Measurements from ENCODE around the gene GRIA1. TPM values are rescaled to one million over a fixed set of nuclear protein-coding genes. Genes with fewer than 3 reads are reported as not detected.

GRIA1 gene
- total and polyA plus RNA-seq, 2 donors (not counting 1 experiment from before 2014, with no cell fraction given) = not detected

DNA sequence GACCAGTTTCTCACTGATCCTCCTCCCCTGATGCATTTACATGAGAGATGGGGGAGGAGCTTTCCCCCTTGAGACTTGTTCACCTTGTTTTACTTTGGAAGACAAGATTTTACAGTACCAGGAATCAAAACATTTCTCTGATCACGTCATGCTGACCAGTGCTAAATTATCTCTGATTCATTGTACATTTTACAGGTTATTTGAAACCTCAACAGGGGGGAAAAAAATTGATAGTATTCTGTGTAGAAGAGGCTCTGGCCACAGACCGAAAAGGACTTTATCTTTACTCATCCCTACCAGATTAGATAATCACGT, 133.9 kb downstream of the GRIA1 start:
- H3K4me1 ChIP-seq (ENCODE audit: control insufficient read depth in 2 of 2, insufficient read depth in 2 of 2, low read length in 2 of 2) = no peaks in the 10 kb centered on the region
- H3K4me3 ChIP-seq (ENCODE audit: control extremely low read depth in 1 of 5, extremely low read depth in 1 of 5, insufficient read depth in 1 of 5, low read depth in 2 of 5, low read length in 4 of 5) = no peak overlapping the region
- H3K9ac ChIP-seq (ENCODE audit: low read length) = no peak overlapping the region
- ATAC-seq (ENCODE audit: low read depth) (no peak), DNase-seq (no peak)
- no peaks in the 10 kb centered on the region for H3K36me3 ChIP-seq (replicated peaks in 1 of 2; ENCODE audit: control extremely low read depth in 1 of 2, control insufficient read depth in 1 of 2, extremely low read depth in 1 of 2, insufficient read depth in 2 of 2, low read length in 1 of 2)
- H3K4me2 ChIP-seq (replicated peaks; ENCODE audit: low read depth, low read length, poor library complexity, severe bottlenecking) = no peak overlapping the region
- H3K9me3 ChIP-seq (ENCODE audit: control extremely low read depth in 1 of 3, control insufficient read depth in 2 of 3, insufficient read depth in 1 of 3, low read length in 2 of 3) = no peaks in the 10 kb centered on the region
- no peaks in the 10 kb centered on the region for H4K20me1 ChIP-seq (ENCODE audit: control insufficient read depth, insufficient read depth, low read length, poor library complexity, severe bottlenecking)
- ChIA-PET CTCF (no interaction called here), POLR2A (no interaction called here)
- no peak overlapping the region for H3K27ac ChIP-seq (ENCODE audit: low read length in 2 of 2)
- WGBS (ENCODE audit: insufficient coverage) = no CpG with 5 or more reads among the region's 3 CpGs
- no peaks in the 10 kb centered on the region for H3K27me3 ChIP-seq (replicated peaks in 1 of 4; ENCODE audit: control extremely low read depth in 1 of 4, control insufficient read depth in 3 of 4, insufficient read depth in 4 of 4, low read length in 3 of 4)
- H3K27me3 Mint-ChIP-seq = no peaks in the 10 kb centered on the region
- H3K4me3 Mint-ChIP-seq = no peak overlapping the region
- H3K4me1 Mint-ChIP-seq = no peaks in the 10 kb centered on the region
- no peaks in the 10 kb centered on the region for H3K79me2 ChIP-seq (ENCODE audit: control insufficient read depth, insufficient read depth, low read length)
- H3K9me3 Mint-ChIP-seq (ENCODE audit: insufficient read depth) = no peaks in the 10 kb centered on the region
- no peak overlapping the region for H2AFZ ChIP-seq (ENCODE audit: insufficient read depth, low read depth, low read length, poor library complexity, severe bottlenecking)
- intact Hi-C loops (cut with micrococcal nuclease) = no loop called here
- TF ChIP-seq EZH2 (IDR thresholded peaks at IDR 0.05; ENCODE audit: borderline replicate concordance, insufficient read depth, low read depth, low read length, poor library complexity, severe bottlenecking) = no peak
- TF ChIP-seq, protein P1, sequence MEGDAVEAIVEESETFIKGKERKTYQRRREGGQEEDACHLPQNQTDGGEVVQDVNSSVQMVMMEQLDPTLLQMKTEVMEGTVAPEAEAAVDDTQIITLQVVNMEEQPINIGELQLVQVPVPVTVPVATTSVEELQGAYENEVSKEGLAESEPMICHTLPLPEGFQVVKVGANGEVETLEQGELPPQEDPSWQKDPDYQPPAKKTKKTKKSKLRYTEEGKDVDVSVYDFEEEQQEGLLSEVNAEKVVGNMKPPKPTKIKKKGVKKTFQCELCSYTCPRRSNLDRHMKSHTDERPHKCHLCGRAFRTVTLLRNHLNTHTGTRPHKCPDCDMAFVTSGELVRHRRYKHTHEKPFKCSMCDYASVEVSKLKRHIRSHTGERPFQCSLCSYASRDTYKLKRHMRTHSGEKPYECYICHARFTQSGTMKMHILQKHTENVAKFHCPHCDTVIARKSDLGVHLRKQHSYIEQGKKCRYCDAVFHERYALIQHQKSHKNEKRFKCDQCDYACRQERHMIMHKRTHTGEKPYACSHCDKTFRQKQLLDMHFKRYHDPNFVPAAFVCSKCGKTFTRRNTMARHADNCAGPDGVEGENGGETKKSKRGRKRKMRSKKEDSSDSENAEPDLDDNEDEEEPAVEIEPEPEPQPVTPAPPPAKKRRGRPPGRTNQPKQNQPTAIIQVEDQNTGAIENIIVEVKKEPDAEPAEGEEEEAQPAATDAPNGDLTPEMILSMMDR (IDR thresholded peaks at IDR 0.05) = no peak
- no peak overlapping the region for H3K27ac Mint-ChIP-seq

DNA sequence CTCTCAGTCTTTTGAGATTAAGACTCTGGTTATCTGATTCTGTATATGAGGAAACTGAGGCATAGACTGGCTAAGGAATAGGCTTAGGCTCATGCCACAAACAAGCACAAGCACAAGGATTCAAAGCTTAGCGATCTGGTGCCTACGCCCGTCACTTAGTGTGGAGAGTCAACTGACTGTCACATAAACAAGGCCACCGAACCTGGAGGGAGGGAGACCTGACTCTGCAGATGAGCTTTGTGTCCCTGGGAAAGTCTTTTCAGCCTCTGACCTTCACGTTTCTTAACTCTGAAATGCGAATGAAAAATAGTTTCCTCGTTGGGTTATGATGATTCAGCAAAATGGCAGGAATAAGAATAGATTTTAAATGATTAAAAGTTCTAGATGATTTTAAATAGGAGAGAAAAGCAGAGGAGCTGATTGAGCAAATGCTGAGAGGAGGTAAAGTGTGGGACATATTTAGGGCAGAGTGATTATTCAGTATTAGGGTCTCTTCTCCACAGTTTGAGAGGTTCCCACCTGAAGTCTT, 135.4 kb downstream of the GRIA1 start:
- H3K36me3 ChIP-seq (replicated peaks in 1 of 2; ENCODE audit: control extremely low read depth in 1 of 2, control insufficient read depth in 1 of 2, extremely low read depth in 1 of 2, insufficient read depth in 2 of 2, low read length in 1 of 2) = no peaks in the 10 kb centered on the region
- intact Hi-C loops (cut with micrococcal nuclease) = no loop called here
- ChIA-PET POLR2A (no interaction called here), CTCF (no interaction called here)
- H3K9ac ChIP-seq (ENCODE audit: low read length) = no peak overlapping the region
- H2AFZ ChIP-seq (ENCODE audit: insufficient read depth, low read depth, low read length, poor library complexity, severe bottlenecking) = no peak overlapping the region
- 63% methylated on average over 7 of the region's 7 CpGs for WGBS (ENCODE audit: insufficient coverage)
- H3K4me1 ChIP-seq (ENCODE audit: control insufficient read depth in 2 of 2, insufficient read depth in 2 of 2, low read length in 2 of 2) = no peaks in the 10 kb centered on the region
- DNase-seq (no peak), ATAC-seq (ENCODE audit: low read depth) (no peak)
- no peaks in the 10 kb centered on the region for H4K20me1 ChIP-seq (ENCODE audit: control insufficient read depth, insufficient read depth, low read length, poor library complexity, severe bottlenecking)
- no peaks in the 10 kb centered on the region for H3K27me3 Mint-ChIP-seq
- no peaks in the 10 kb centered on the region for H3K27me3 ChIP-seq (replicated peaks in 1 of 4; ENCODE audit: control extremely low read depth in 1 of 4, control insufficient read depth in 3 of 4, insufficient read depth in 4 of 4, low read length in 3 of 4)
- H3K27ac ChIP-seq (ENCODE audit: low read length in 2 of 2) = no peak overlapping the region
- no peak overlapping the region for H3K4me2 ChIP-seq (replicated peaks; ENCODE audit: low read depth, low read length, poor library complexity, severe bottlenecking)
- no peak overlapping the region for H3K4me3 ChIP-seq (ENCODE audit: control extremely low read depth in 1 of 5, extremely low read depth in 1 of 5, insufficient read depth in 1 of 5, low read depth in 2 of 5, low read length in 4 of 5)
- no peaks in the 10 kb centered on the region for H3K9me3 Mint-ChIP-seq (ENCODE audit: insufficient read depth)
- no peak overlapping the region for H3K4me3 Mint-ChIP-seq
- H3K9me3 ChIP-seq (ENCODE audit: control extremely low read depth in 1 of 3, control insufficient read depth in 2 of 3, insufficient read depth in 1 of 3, low read length in 2 of 3) = no peaks in the 10 kb centered on the region
- no peaks in the 10 kb centered on the region for H3K79me2 ChIP-seq (ENCODE audit: control insufficient read depth, insufficient read depth, low read length)
- TF ChIP-seq EZH2 (IDR thresholded peaks at IDR 0.05; ENCODE audit: borderline replicate concordance, insufficient read depth, low read depth, low read length, poor library complexity, severe bottlenecking) = no peak
- TF ChIP-seq, protein P1 (IDR thresholded peaks at IDR 0.05) = no peak
- H3K4me1 Mint-ChIP-seq = no peaks in the 10 kb centered on the region
- no peak overlapping the region for H3K27ac Mint-ChIP-seq

Data from B cell (primary cell).